AG04450 (cell line): ENCODE data around the gene SPATA31E1. TPM values are rescaled to one million over a fixed set of nuclear protein-coding genes. Genes with fewer than 3 reads are reported as not detected.
"Not testable (repeated sequence)": the region's sequence is repeated elsewhere in the genome, so short reads cannot be mapped to it uniquely, and the experiment has no call there.

Experiments used
- CTCF ChIA-PET: fragments of 300-600, 350-600 bp; formaldehyde crosslinking; extraction: SDS; loops from one replicate; lab custom pipeline; 2022; ENCODE audit warnings: antibody characterized with exemption, inconsistent platforms; lab: Charles Lee
- POLR2A ChIA-PET: fragments of 350-600 bp; formaldehyde crosslinking; extraction: SDS; loops from one replicate; lab custom pipeline; 2021; ENCODE audit warnings: antibody characterized with exemption, inconsistent platforms; lab: Yijun Ruan, JAX
- DNase-seq: peaks from one replicate; pipeline ENCODE4 v3.0.0-alpha.2; 2011; ENCODE audit warnings: low read depth, low spot score
- H3K27ac ChIP-seq: one replicate; pipeline ENCODE4 v1.5.1; 2012; ENCODE audit warnings: low read depth, low read length, control low read depth
- H3K27me3 ChIP-seq: one replicate; pipeline ENCODE4 v1.6.0; 2012; ENCODE audit warnings: low read length; ENCODE audit not compliant: control insufficient read depth, insufficient read depth
- H3K4me3 ChIP-seq: 2 replicates; pipeline ENCODE4 v1.5.1; 2011; ENCODE audit warnings: mild to moderate bottlenecking, low read depth, low read length, control low read depth
- H3K9me3 ChIP-seq: 2 replicates; pipeline ENCODE4 v1.5.1; 2012; ENCODE audit warnings: low read length; ENCODE audit not compliant: control insufficient read depth, insufficient read depth
- polyA plus RNA-seq: library from polyadenylated mRNA; depleted of rRNA; stranded (reverse); fragments of >200 nt; gene quantifications from 2 replicates; pipeline ENCODE4 v1.2.3, GENCODE V29; 2011
- TF ChIP-seq, protein P1 (sequence below): IDR thresholded peaks from 2 replicates; pipeline ENCODE4 v1.5.1; 2011; ENCODE audit warnings: low read depth, low read length, control low read depth, inconsistent platforms

Gene SPATA31E1
- polyA plus RNA-seq, 1 experiment = 0.02 TPM

- DNase-seq = no peak
- H3K9me3 ChIP-seq = no peaks in the 10 kb centered on the region
- no peak overlapping the region for H3K4me3 ChIP-seq
- H3K27ac ChIP-seq = no peak overlapping the region
- TF ChIP-seq, protein P1, sequence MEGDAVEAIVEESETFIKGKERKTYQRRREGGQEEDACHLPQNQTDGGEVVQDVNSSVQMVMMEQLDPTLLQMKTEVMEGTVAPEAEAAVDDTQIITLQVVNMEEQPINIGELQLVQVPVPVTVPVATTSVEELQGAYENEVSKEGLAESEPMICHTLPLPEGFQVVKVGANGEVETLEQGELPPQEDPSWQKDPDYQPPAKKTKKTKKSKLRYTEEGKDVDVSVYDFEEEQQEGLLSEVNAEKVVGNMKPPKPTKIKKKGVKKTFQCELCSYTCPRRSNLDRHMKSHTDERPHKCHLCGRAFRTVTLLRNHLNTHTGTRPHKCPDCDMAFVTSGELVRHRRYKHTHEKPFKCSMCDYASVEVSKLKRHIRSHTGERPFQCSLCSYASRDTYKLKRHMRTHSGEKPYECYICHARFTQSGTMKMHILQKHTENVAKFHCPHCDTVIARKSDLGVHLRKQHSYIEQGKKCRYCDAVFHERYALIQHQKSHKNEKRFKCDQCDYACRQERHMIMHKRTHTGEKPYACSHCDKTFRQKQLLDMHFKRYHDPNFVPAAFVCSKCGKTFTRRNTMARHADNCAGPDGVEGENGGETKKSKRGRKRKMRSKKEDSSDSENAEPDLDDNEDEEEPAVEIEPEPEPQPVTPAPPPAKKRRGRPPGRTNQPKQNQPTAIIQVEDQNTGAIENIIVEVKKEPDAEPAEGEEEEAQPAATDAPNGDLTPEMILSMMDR = no peak
- CTCF ChIA-PET = no interaction called here
- POLR2A ChIA-PET = no interaction called here
- no peaks in the 10 kb centered on the region for H3K27me3 ChIP-seq
Observed at GRCh38 chr9:87909310-87910041, 26.8 kb downstream of the SPATA31E1 start.

DNA sequence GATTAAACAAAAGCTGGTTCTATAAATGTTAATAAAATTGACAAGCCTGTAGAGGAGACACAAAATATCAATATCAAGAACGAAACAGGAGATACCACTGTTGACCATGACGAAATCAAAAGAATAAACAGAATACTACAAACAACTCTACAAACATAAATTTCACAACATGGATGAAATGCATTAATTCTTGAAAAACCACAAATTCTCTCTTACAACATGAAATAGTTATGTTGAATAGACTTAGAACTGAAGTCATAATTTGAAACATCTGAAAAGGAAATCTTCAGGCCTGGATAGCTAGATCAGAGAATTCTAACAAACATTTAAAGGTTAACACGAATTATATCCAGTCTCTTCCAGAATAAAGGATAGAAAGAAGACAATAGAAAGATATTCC, 28.1 kb downstream of the SPATA31E1 start:
- POLR2A ChIA-PET = no interaction called here
- Histone ChIP-seq H3K27me3 (no peaks in the 10 kb centered on the region), H3K27ac (no peak overlapping the region), H3K9me3 (no peaks in the 10 kb centered on the region), H3K4me3 (no peak overlapping the region)
- CTCF ChIA-PET = no interaction called here
- TF ChIP-seq, protein P1 = no peak
- DNase-seq = no peak

GRCh38 chr9:87917662-87918061, 35.0 kb downstream of the SPATA31E1 start, which contains the start of gene SPATA31C1:
Gene SPATA31C1, plus strand, starts transcription at chr9:87917962.
- DNase-seq, POLR2A ChIA-PET, H3K27me3 ChIP-seq, H3K4me3 ChIP-seq, H3K9me3 ChIP-seq, CTCF ChIA-PET, H3K27ac ChIP-seq: not testable (repeated sequence)

DNA sequence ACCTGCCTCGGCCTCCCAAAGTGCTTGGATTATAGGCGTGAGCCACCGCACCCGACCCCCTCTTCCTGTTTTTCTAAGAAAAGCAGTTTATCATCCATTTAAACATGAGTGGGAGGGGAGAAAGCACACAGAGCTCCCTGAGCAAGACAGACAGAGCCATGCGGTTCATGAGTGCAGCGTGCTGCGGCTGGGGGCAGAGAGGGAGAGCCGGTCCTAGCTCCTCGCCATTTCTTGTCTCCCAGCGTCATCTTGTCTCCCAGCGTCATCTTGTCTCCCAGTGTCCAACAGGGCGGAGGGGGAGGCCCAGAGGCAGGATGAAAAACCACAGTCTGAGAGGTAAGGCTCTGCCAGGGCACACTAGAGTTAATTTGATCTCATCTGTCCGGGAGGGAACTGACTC, 36.3 kb downstream of the SPATA31E1 start:
- H3K27ac ChIP-seq, H3K27me3 ChIP-seq, H3K4me3 ChIP-seq, H3K9me3 ChIP-seq, CTCF ChIA-PET, POLR2A ChIA-PET, DNase-seq: not testable (repeated sequence)

GRCh38 chr9:87921561-87921960, 38.9 kb downstream of the SPATA31E1 start:
- H3K27ac ChIP-seq, H3K4me3 ChIP-seq, CTCF ChIA-PET, H3K27me3 ChIP-seq, POLR2A ChIA-PET, H3K9me3 ChIP-seq, DNase-seq: not testable (repeated sequence)

GRCh38 chr9:87923012-87923411, 40.3 kb downstream of the SPATA31E1 start:
- DNase-seq, CTCF ChIA-PET, H3K27me3 ChIP-seq, POLR2A ChIA-PET, H3K9me3 ChIP-seq, H3K27ac ChIP-seq, H3K4me3 ChIP-seq: not testable (repeated sequence)

- H3K9me3 ChIP-seq, H3K27me3 ChIP-seq, DNase-seq, POLR2A ChIA-PET, H3K4me3 ChIP-seq, H3K27ac ChIP-seq, CTCF ChIA-PET: not testable (repeated sequence)
Observed at GRCh38 chr9:87924851-87925250, 42.2 kb downstream of the SPATA31E1 start.

DNA sequence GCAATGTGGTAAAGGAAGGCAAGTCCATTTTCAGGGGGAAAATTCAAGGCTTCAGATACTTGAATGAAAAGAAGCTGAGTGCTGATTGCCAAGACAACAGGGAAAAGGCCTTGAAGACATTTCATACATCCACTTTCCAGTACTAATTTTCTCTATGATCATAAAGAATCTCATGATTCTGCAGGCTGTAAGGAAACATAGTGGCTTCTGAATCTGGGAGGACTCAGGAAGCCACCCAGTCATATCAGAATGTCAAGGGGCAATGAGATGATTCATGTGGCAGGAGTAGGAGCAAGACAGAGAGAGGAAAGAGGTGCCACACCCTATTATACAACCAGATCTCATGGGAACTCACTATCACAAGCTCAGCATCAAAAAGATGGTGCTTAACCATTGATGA, 46.5 kb downstream of the SPATA31E1 start:
- H3K4me3 ChIP-seq, H3K9me3 ChIP-seq, H3K27me3 ChIP-seq, DNase-seq, CTCF ChIA-PET, H3K27ac ChIP-seq, POLR2A ChIA-PET: not testable (repeated sequence)

- CTCF ChIA-PET, H3K9me3 ChIP-seq, H3K4me3 ChIP-seq, H3K27me3 ChIP-seq, H3K27ac ChIP-seq, POLR2A ChIA-PET, DNase-seq: not testable (repeated sequence)
Observed at GRCh38 chr9:87934444-87934843, 51.8 kb downstream of the SPATA31E1 start.

GRCh38 chr9:87937352-87937751, 54.7 kb downstream of the SPATA31E1 start:
- POLR2A ChIA-PET, DNase-seq, H3K9me3 ChIP-seq, H3K4me3 ChIP-seq, H3K27ac ChIP-seq, H3K27me3 ChIP-seq, CTCF ChIA-PET: not testable (repeated sequence)
